ENCODE results near the gene SLC16A6. TPM values are rescaled to one million over a fixed set of nuclear protein-coding genes. Genes with fewer than 3 reads are reported as not detected.
"Not testable (repeated sequence)": the region's sequence is repeated elsewhere in the genome, so short reads cannot be mapped to it uniquely, and the experiment has no call there.

SLC16A6 gene
- total RNA-seq, 1 donor = 35.9 TPM

- Histone ChIP-seq H3K27me3 (ENCODE audit: insufficient read depth, low read length) (no peaks in the 10 kb centered on the region), H3K9me3 (ENCODE audit: low read depth, low read length) (no peaks in the 10 kb centered on the region), H3K4me1 (ENCODE audit: insufficient read depth, low read length) (peaks cover 59% of the 10 kb centered on the region), H3K4me3 (ENCODE audit: low read length) (no peak overlapping the region)
These were observed 28.7 kb upstream of the SLC16A6 start for GRCh38 chr17:68319410-68320162.

GRCh38 chr17:68318103-68318991 is 27.4 kb upstream of the SLC16A6 start:
- Histone ChIP-seq H3K4me3 (ENCODE audit: low read length) (no peak overlapping the region), H3K9me3 (ENCODE audit: low read depth, low read length) (no peaks in the 10 kb centered on the region), H3K27me3 (ENCODE audit: insufficient read depth, low read length) (no peaks in the 10 kb centered on the region), H3K4me1 (ENCODE audit: insufficient read depth, low read length) (peaks cover 71% of the 10 kb centered on the region)

- Histone ChIP-seq H3K4me1 (ENCODE audit: insufficient read depth, low read length) (peaks cover 80% of the 10 kb centered on the region), H3K9me3 (ENCODE audit: low read depth, low read length) (no peaks in the 10 kb centered on the region), H3K4me3 (ENCODE audit: low read length) (no peak overlapping the region), H3K27me3 (ENCODE audit: insufficient read depth, low read length) (no peaks in the 10 kb centered on the region)
These were observed 26.5 kb upstream of the SLC16A6 start for GRCh38 chr17:68317458-68317857.

GRCh38 chr17:68315930-68316329 is 25.0 kb upstream of the SLC16A6 start:
- no peaks in the 10 kb centered on the region for H3K9me3 ChIP-seq (ENCODE audit: low read depth, low read length)
- H3K4me1 ChIP-seq (ENCODE audit: insufficient read depth, low read length) = peaks cover 95% of the 10 kb centered on the region
- no peak overlapping the region for H3K4me3 ChIP-seq (ENCODE audit: low read length)
- H3K27me3 ChIP-seq (ENCODE audit: insufficient read depth, low read length) = no peaks in the 10 kb centered on the region

- Histone ChIP-seq H3K9me3 (ENCODE audit: low read depth, low read length) (no peaks in the 10 kb centered on the region), H3K27me3 (ENCODE audit: insufficient read depth, low read length) (no peaks in the 10 kb centered on the region), H3K4me3 (ENCODE audit: low read length) (no peak overlapping the region), H3K4me1 (ENCODE audit: insufficient read depth, low read length) (peaks cover 99% of the 10 kb centered on the region)
These were observed 24.1 kb upstream of the SLC16A6 start for GRCh38 chr17:68314916-68315535.

- Histone ChIP-seq H3K27me3 (ENCODE audit: insufficient read depth, low read length) (no peaks in the 10 kb centered on the region), H3K9me3 (ENCODE audit: low read depth, low read length) (no peaks in the 10 kb centered on the region), H3K4me3 (ENCODE audit: low read length) (no peak overlapping the region), H3K4me1 (ENCODE audit: insufficient read depth, low read length) (peaks cover 68% of the 10 kb centered on the region)
These were observed 19.2 kb upstream of the SLC16A6 start for GRCh38 chr17:68310152-68310551.

GRCh38 chr17:68309066-68309670 is 18.2 kb upstream of the SLC16A6 start:
- H3K27me3 ChIP-seq (ENCODE audit: insufficient read depth, low read length); H3K4me3 ChIP-seq (ENCODE audit: low read length); H3K9me3 ChIP-seq (ENCODE audit: low read depth, low read length): not testable (repeated sequence)
- peaks cover 68% of the 10 kb centered on the region for H3K4me1 ChIP-seq (ENCODE audit: insufficient read depth, low read length)

- H3K4me1 ChIP-seq (ENCODE audit: insufficient read depth, low read length) = peaks cover 64% of the 10 kb centered on the region
- H3K27me3 ChIP-seq (ENCODE audit: insufficient read depth, low read length); H3K9me3 ChIP-seq (ENCODE audit: low read depth, low read length); H3K4me3 ChIP-seq (ENCODE audit: low read length): not testable (repeated sequence)
These were observed 17.6 kb upstream of the SLC16A6 start for GRCh38 chr17:68308486-68308885.

- Histone ChIP-seq H3K4me1 (ENCODE audit: insufficient read depth, low read length) (peaks cover 53% of the 10 kb centered on the region), H3K27me3 (ENCODE audit: insufficient read depth, low read length) (no peaks in the 10 kb centered on the region), H3K9me3 (ENCODE audit: low read depth, low read length) (no peaks in the 10 kb centered on the region), H3K4me3 (ENCODE audit: low read length) (no peak overlapping the region)
These were observed 16.5 kb upstream of the SLC16A6 start for GRCh38 chr17:68307443-68307842.

- Histone ChIP-seq H3K4me1 (ENCODE audit: insufficient read depth, low read length) (peaks cover 47% of the 10 kb centered on the region), H3K27me3 (ENCODE audit: insufficient read depth, low read length) (no peaks in the 10 kb centered on the region), H3K4me3 (ENCODE audit: low read length) (no peak overlapping the region), H3K9me3 (ENCODE audit: low read depth, low read length) (no peaks in the 10 kb centered on the region)
These were observed 15.9 kb upstream of the SLC16A6 start for GRCh38 chr17:68306819-68307218.

- Histone ChIP-seq H3K9me3 (ENCODE audit: low read depth, low read length) (no peaks in the 10 kb centered on the region), H3K4me3 (ENCODE audit: low read length) (no peak overlapping the region), H3K4me1 (ENCODE audit: insufficient read depth, low read length) (peaks cover 30% of the 10 kb centered on the region), H3K27me3 (ENCODE audit: insufficient read depth, low read length) (no peaks in the 10 kb centered on the region)
These were observed 14.2 kb upstream of the SLC16A6 start for GRCh38 chr17:68305142-68305541.

GRCh38 chr17:68304706-68305105 is 13.8 kb upstream of the SLC16A6 start:
- Histone ChIP-seq H3K4me1 (ENCODE audit: insufficient read depth, low read length) (peaks cover 27% of the 10 kb centered on the region), H3K4me3 (ENCODE audit: low read length) (no peak overlapping the region), H3K9me3 (ENCODE audit: low read depth, low read length) (no peaks in the 10 kb centered on the region), H3K27me3 (ENCODE audit: insufficient read depth, low read length) (no peaks in the 10 kb centered on the region)

- Histone ChIP-seq H3K9me3 (ENCODE audit: low read depth, low read length) (no peaks in the 10 kb centered on the region), H3K4me1 (ENCODE audit: insufficient read depth, low read length) (peaks cover 38% of the 10 kb centered on the region), H3K27me3 (ENCODE audit: insufficient read depth, low read length) (no peaks in the 10 kb centered on the region), H3K4me3 (ENCODE audit: low read length) (no peak overlapping the region)
These were observed 11.7 kb upstream of the SLC16A6 start for GRCh38 chr17:68302666-68303065.

- Histone ChIP-seq H3K27me3 (ENCODE audit: insufficient read depth, low read length) (no peaks in the 10 kb centered on the region), H3K4me3 (ENCODE audit: low read length) (no peak overlapping the region), H3K4me1 (ENCODE audit: insufficient read depth, low read length) (peaks cover 39% of the 10 kb centered on the region), H3K9me3 (ENCODE audit: low read depth, low read length) (no peaks in the 10 kb centered on the region)
These were observed 11.2 kb upstream of the SLC16A6 start for GRCh38 chr17:68302066-68302564.

Measured in mononuclear cell (primary cell).